HTERT RPE-1 (cell line): ENCODE data around the gene HILPDA.

ENCODE experiments used
- in situ Hi-C: fragments of 300-500 bp; cut with MboI; formaldehyde crosslinking; loops from 4 replicates; pipeline ENCODE4 v1.14.3; 2020; ENCODE audit warnings: low sequenced_read_pairs

The HILPDA gene

GRCh38 chr7:128455543-128456254 is at the start of gene HILPDA:
Gene HILPDA, plus strand, starts transcription at chr7:128455878. Its CDS starts 1,391 bp downstream, at chr7:128457269.
- in situ Hi-C loops: no loop called here

GRCh38 chr7:128406314-128407232 is 49.1 kb upstream of the HILPDA start:
- in situ Hi-C loops: no loop called here

GRCh38 chr7:128407233-128407589 is 48.5 kb upstream of the HILPDA start:
- in situ Hi-C loops: no loop called here

GRCh38 chr7:128407751-128408708 is 47.6 kb upstream of the HILPDA start:
- in situ Hi-C loops: no loop called here

- in situ Hi-C loops: no loop called here
Observed at GRCh38 chr7:128408709-128409595, 46.7 kb upstream of the HILPDA start.

GRCh38 chr7:128409596-128410450 is 45.9 kb upstream of the HILPDA start, which contains the start of gene IMPDH1:
Gene IMPDH1, minus strand, starts transcription at chr7:128409982. Its CDS starts 81 bp downstream, at chr7:128409901.
- in situ Hi-C loops: no loop called here

GRCh38 chr7:128410451-128410753 is 45.3 kb upstream of the HILPDA start:
- in situ Hi-C loops: no loop called here

GRCh38 chr7:128415217-128415785 is 40.4 kb upstream of the HILPDA start:
- in situ Hi-C loops: no loop called here

- in situ Hi-C loops: no loop called here
Observed at GRCh38 chr7:128417071-128417470, 38.6 kb upstream of the HILPDA start.

- in situ Hi-C loops: no loop called here
Observed at GRCh38 chr7:128419257-128419656, 36.4 kb upstream of the HILPDA start.

GRCh38 chr7:128420773-128421172 is 34.9 kb upstream of the HILPDA start:
- in situ Hi-C loops: no loop called here

GRCh38 chr7:128421384-128421783 is 34.3 kb upstream of the HILPDA start:
- in situ Hi-C loops: no loop called here

GRCh38 chr7:128422037-128422436 is 33.6 kb upstream of the HILPDA start:
- in situ Hi-C loops: no loop called here

GRCh38 chr7:128422842-128423241 is 32.8 kb upstream of the HILPDA start:
- in situ Hi-C loops: no loop called here

- in situ Hi-C loops: no loop called here
Observed at GRCh38 chr7:128424686-128425275, 30.9 kb upstream of the HILPDA start.

GRCh38 chr7:128425850-128426249 is 29.8 kb upstream of the HILPDA start:
- in situ Hi-C loops: no loop called here

GRCh38 chr7:128427289-128427891 is 28.3 kb upstream of the HILPDA start:
- in situ Hi-C loops: no loop called here

- in situ Hi-C loops: no loop called here
Observed at GRCh38 chr7:128430207-128430606, 25.5 kb upstream of the HILPDA start.
